ENCODE measurements around the gene RFX7.

RFX7 gene

DNA sequence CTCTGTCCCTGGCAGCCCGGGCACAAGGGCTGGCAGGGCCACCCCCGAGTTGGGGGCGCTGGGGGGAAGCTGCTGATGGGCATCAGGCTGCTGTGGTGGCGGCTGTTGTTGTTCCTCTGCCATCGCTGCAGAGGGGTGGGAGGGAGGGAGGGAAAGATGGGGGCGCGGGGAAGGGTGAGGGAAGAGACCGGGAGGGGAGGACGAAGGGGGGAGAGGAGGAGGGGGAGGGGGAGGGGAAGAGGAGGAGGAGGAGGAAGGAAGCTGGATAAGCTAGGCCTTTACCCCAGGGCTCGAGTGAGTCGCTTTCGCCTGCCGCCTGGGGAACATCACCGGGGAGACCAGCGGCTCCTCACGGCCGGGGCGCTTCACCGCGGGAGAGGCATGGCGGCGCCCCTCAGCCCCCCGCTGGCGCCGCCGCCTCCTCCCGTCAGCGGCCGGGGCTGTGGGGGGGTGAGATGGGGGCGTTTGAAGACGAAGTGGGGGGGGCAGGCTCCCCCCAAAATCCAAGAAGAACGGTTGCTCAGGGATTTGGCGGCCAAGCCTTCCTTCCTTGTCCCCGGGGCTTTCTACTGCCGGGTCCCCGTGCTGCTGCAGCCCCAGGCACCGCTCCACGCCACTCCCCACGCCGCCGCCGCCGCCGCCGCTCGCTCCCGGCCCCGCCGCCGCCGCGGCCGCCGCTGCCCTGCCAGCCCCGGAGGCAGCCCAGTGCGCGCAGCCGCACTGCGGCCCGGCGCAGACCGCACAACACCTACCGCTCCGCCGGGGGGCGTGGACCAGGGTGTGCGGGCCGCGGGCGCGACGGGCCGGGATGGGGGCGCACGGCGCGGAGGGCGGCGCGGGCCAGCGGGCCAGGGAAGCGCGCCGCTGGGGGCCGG, at the start of gene RFX7:
Gene RFX7 (minus strand): TSS at position 717 of the 875 bp plus-strand sequence. CDS start 594 bp downstream, at position 123.
- DNase-seq (ENCODE audit: extremely low read depth, low read depth), result no peak
- TF ChIP-seq, protein P1, sequence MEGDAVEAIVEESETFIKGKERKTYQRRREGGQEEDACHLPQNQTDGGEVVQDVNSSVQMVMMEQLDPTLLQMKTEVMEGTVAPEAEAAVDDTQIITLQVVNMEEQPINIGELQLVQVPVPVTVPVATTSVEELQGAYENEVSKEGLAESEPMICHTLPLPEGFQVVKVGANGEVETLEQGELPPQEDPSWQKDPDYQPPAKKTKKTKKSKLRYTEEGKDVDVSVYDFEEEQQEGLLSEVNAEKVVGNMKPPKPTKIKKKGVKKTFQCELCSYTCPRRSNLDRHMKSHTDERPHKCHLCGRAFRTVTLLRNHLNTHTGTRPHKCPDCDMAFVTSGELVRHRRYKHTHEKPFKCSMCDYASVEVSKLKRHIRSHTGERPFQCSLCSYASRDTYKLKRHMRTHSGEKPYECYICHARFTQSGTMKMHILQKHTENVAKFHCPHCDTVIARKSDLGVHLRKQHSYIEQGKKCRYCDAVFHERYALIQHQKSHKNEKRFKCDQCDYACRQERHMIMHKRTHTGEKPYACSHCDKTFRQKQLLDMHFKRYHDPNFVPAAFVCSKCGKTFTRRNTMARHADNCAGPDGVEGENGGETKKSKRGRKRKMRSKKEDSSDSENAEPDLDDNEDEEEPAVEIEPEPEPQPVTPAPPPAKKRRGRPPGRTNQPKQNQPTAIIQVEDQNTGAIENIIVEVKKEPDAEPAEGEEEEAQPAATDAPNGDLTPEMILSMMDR (IDR thresholded peaks at IDR 0.05; ENCODE audit: low read depth, low read length, missing control alignments), result no peak
- peak within 1 kb of the TSS; percentile 71 for H3K4me3 ChIP-seq (replicated peaks; ENCODE audit: low read depth, low read length)

- TF ChIP-seq, protein P1 (IDR thresholded peaks at IDR 0.05; ENCODE audit: low read depth, low read length, missing control alignments), result no peak
- no peak overlapping the region for H3K4me3 ChIP-seq (replicated peaks; ENCODE audit: low read depth, low read length)
- DNase-seq (ENCODE audit: extremely low read depth, low read depth), result no peak
Measured at GRCh38 chr15:56292546-56293316, 49.1 kb upstream of the RFX7 start.

- TF ChIP-seq, protein P1 (IDR thresholded peaks at IDR 0.05; ENCODE audit: low read depth, low read length, missing control alignments), result no peak
- no peak for DNase-seq (ENCODE audit: extremely low read depth, low read depth)
- H3K4me3 ChIP-seq (replicated peaks; ENCODE audit: low read depth, low read length), result no peak overlapping the region
Measured at GRCh38 chr15:56291741-56292140, 48.1 kb upstream of the RFX7 start.

DNA sequence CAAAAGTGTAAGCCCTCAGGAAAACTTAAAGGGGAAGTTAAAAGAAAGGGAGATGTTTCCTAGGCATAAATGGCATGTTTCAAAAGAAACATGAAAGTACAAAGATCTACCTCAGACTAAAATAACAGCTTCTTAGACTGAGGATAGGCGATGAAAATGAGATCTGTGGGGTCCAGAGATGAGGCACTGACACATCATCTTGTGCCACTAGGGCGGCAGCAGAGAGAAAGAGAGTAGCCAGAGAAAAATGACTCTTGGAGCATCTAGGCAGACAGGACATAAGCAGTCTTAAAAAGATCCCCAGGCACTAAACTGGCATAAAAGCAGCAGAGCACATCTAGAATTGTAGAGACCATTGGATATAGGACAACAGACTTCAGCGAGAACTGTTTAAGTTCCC, 42.5 kb upstream of the RFX7 start:
- TF ChIP-seq, protein P1 (IDR thresholded peaks at IDR 0.05; ENCODE audit: low read depth, low read length, missing control alignments), result peak; percentile 34
- no peak for DNase-seq (ENCODE audit: extremely low read depth, low read depth)
- no peak overlapping the region for H3K4me3 ChIP-seq (replicated peaks; ENCODE audit: low read depth, low read length)

- TF ChIP-seq, protein P1 (IDR thresholded peaks at IDR 0.05; ENCODE audit: low read depth, low read length, missing control alignments), result no peak
- no peak for DNase-seq (ENCODE audit: extremely low read depth, low read depth)
Measured at GRCh38 chr15:56281145-56281544, 37.5 kb upstream of the RFX7 start.

GRCh38 chr15:56273724-56274123, 30.0 kb upstream of the RFX7 start:
- no peak for DNase-seq (ENCODE audit: extremely low read depth, low read depth)
- H3K4me3 ChIP-seq (replicated peaks; ENCODE audit: low read depth, low read length), result no peak overlapping the region
- TF ChIP-seq, protein P1 (IDR thresholded peaks at IDR 0.05; ENCODE audit: low read depth, low read length, missing control alignments), result no peak

More at GRCh38 chr15:56281145-56281544, 37.5 kb upstream of the RFX7 start:
- H3K4me3 ChIP-seq (replicated peaks; ENCODE audit: low read depth, low read length), result no peak overlapping the region

Measured in HFF-Myc (cell line).